Inferior parietal cortex (tissue), 1 donor: Measurements from ENCODE around the gene RGS9BP.
"Not testable (repeated sequence)": the region's sequence is repeated elsewhere in the genome, so short reads cannot be mapped to it uniquely, and the experiment has no call there.

Source experiments
- DNase-seq: peaks from one replicate; pipeline ENCODE4 v3.0.0-alpha.2; 2016; ENCODE audit errors: extremely low spot score

Gene RGS9BP

GRCh38 chr19:32675720-32676185, at the start of gene RGS9BP:
Gene RGS9BP, plus strand, starts transcription at chr19:32675848. Its CDS starts 416 bp downstream, at chr19:32676264.
- no peak for DNase-seq

- no peak for DNase-seq
Measured at GRCh38 chr19:32626969-32627368, 48.7 kb upstream of the RGS9BP start.

- DNase-seq = no peak
Measured at GRCh38 chr19:32627714-32628270, 47.9 kb upstream of the RGS9BP start.

- DNase-seq = no peak
Measured at GRCh38 chr19:32630338-32630737, 45.3 kb upstream of the RGS9BP start.

- no peak for DNase-seq
Measured at GRCh38 chr19:32631381-32631780, 44.3 kb upstream of the RGS9BP start.

GRCh38 chr19:32637480-32637879, 38.2 kb upstream of the RGS9BP start:
- DNase-seq = no peak

- no peak for DNase-seq
Measured at GRCh38 chr19:32638625-32639024, 37.0 kb upstream of the RGS9BP start.

- no peak for DNase-seq
Measured at GRCh38 chr19:32642771-32643170, 32.9 kb upstream of the RGS9BP start.

- no peak for DNase-seq
Measured at GRCh38 chr19:32646556-32646955, 29.1 kb upstream of the RGS9BP start.

- no peak for DNase-seq
Measured at GRCh38 chr19:32647361-32647760, 28.3 kb upstream of the RGS9BP start.

GRCh38 chr19:32649751-32650150, 25.9 kb upstream of the RGS9BP start:
- DNase-seq = no peak

- no peak for DNase-seq
Measured at GRCh38 chr19:32650671-32651070, 25.0 kb upstream of the RGS9BP start.

GRCh38 chr19:32651729-32652140, 23.9 kb upstream of the RGS9BP start:
- peak; percentile 35 for DNase-seq

GRCh38 chr19:32652331-32652730, 23.3 kb upstream of the RGS9BP start:
- not testable (repeated sequence) for DNase-seq

GRCh38 chr19:32652894-32653598, 22.6 kb upstream of the RGS9BP start:
- DNase-seq = peak; percentile 19

- DNase-seq = no peak
Measured at GRCh38 chr19:32653599-32653915, 22.1 kb upstream of the RGS9BP start.

GRCh38 chr19:32656379-32656778, 19.3 kb upstream of the RGS9BP start:
- DNase-seq = not testable (repeated sequence)

- DNase-seq = no peak
Measured at GRCh38 chr19:32658075-32658474, 17.6 kb upstream of the RGS9BP start.

- DNase-seq = no peak
Measured at GRCh38 chr19:32658527-32658926, 17.1 kb upstream of the RGS9BP start.

- DNase-seq = no peak
Measured at GRCh38 chr19:32661318-32661717, 14.3 kb upstream of the RGS9BP start.

GRCh38 chr19:32662186-32662585, 13.5 kb upstream of the RGS9BP start:
- DNase-seq = no peak

- no peak for DNase-seq
Measured at GRCh38 chr19:32666084-32666483, 9.6 kb upstream of the RGS9BP start.

GRCh38 chr19:32669310-32669709, 6.3 kb upstream of the RGS9BP start:
- peak; percentile 46 for DNase-seq
